ENCODE data around the gene SGMS2.
"Not testable (repeated sequence)": the region's sequence is repeated elsewhere in the genome, so short reads cannot be mapped to it uniquely, and the experiment has no call there.

SGMS2 gene

DNA sequence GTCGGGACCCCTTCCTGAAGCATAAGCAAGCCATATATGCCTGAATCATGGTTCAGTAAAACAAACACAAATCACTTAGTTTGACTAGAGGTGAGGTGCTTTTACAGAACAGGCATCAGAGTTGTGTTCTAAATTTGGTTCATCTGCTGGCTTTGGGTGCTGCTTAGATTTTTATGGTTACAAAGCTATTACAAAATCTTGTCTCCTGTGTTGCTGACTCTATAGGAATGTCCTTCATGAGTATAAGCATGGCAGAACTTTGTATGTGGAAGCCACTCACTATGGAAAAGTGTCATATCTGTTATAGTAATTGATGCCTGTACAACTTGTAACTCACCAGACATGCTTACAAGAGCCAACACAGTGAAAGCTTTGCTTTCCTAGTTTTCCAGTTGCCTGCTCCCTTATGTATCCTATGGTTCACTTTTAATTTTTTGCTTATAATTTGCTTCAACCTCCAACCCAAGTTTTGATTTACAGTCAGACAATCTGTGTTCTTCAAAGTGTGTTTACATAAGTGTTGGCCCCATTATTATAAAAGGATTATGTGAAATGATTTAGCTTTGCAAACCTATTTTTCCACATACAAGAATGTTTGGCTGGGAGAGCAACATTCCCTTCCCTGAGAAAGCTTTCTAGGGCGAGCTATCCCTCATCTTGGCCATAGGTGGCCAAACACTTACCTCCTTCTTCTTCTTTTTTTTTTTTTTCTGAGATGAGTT lies 76.6 kb downstream of the SGMS2 start:
- Histone ChIP-seq H3K27ac (ENCODE audit: low read depth, low read length) (no peak overlapping the region), H3K4me1 (ENCODE audit: control insufficient read depth in 1 of 2, insufficient read depth in 2 of 2, low read length in 2 of 2) (no peaks in the 10 kb centered on the region), H2BK120ac (ENCODE audit: insufficient read depth, low read length, poor library complexity) (no peak overlapping the region), H3K18ac (ENCODE audit: low read length) (no peak overlapping the region), H4K12ac (ENCODE audit: low read depth, low read length) (no peak overlapping the region), H4K91ac (ENCODE audit: low read depth, low read length) (no peak overlapping the region), H2BK12ac (ENCODE audit: low read length) (no peak overlapping the region), H3K36me3 (ENCODE audit: control insufficient read depth in 1 of 2, insufficient read depth in 2 of 2, low read length in 2 of 2) (no peaks in the 10 kb centered on the region), H3K4ac (ENCODE audit: low read depth, low read length) (no peak overlapping the region), H2AK5ac (ENCODE audit: low read length) (no peak overlapping the region), H3K14ac (ENCODE audit: low read length) (no peak overlapping the region), H3K27me3 (ENCODE audit: insufficient read depth, low read length) (no peaks in the 10 kb centered on the region), H3K4me3 (ENCODE audit: low read depth, low read length) (no peak overlapping the region), H3K9me3 (ENCODE audit: insufficient read depth, low read depth, low read length) (no peaks in the 10 kb centered on the region), H2BK5ac (ENCODE audit: low read depth, low read length, poor library complexity) (no peak overlapping the region), H3K4me2 (ENCODE audit: low read length) (no peak overlapping the region), H3K79me1 (ENCODE audit: low read length) (no peaks in the 10 kb centered on the region), H3K79me2 (ENCODE audit: control insufficient read depth, insufficient read depth, low read length, poor library complexity) (no peaks in the 10 kb centered on the region), H3K23ac (ENCODE audit: low read length) (no peak overlapping the region), H3K9ac (ENCODE audit: low read length) (no peak overlapping the region), H4K8ac (ENCODE audit: low read depth, low read length) (no peak overlapping the region), H2AFZ (ENCODE audit: insufficient read depth, low read length, poor library complexity) (no peak overlapping the region)
- WGBS (ENCODE audit: extremely low coverage, insufficient coverage, insufficient read length) = no CpG with 5 or more reads among the region's 2 CpGs
- peak; percentile 46 to 71 for DNase-seq

- no peaks in the 10 kb centered on the region for H3K79me1 ChIP-seq (ENCODE audit: low read length)
- H2BK120ac ChIP-seq (ENCODE audit: insufficient read depth, low read length, poor library complexity) = no peak overlapping the region
- WGBS (ENCODE audit: extremely low coverage, insufficient coverage, insufficient read length) = no CpG with 5 or more reads among the region's 2 CpGs
- H3K14ac ChIP-seq (ENCODE audit: low read length) = no peak overlapping the region
- H4K8ac ChIP-seq (ENCODE audit: low read depth, low read length) = no peak overlapping the region
- H3K4me2 ChIP-seq (ENCODE audit: low read length) = no peak overlapping the region
- H3K79me2 ChIP-seq (ENCODE audit: control insufficient read depth, insufficient read depth, low read length, poor library complexity) = no peaks in the 10 kb centered on the region
- H2AK5ac ChIP-seq (ENCODE audit: low read length) = no peak overlapping the region
- no peaks in the 10 kb centered on the region for H3K9me3 ChIP-seq (ENCODE audit: insufficient read depth, low read depth, low read length)
- H3K27ac ChIP-seq (ENCODE audit: low read depth, low read length) = no peak overlapping the region
- H3K4me1 ChIP-seq (ENCODE audit: control insufficient read depth in 1 of 2, insufficient read depth in 2 of 2, low read length in 2 of 2) = no peaks in the 10 kb centered on the region
- H4K12ac ChIP-seq (ENCODE audit: low read depth, low read length) = no peak overlapping the region
- H3K36me3 ChIP-seq (ENCODE audit: control insufficient read depth in 1 of 2, insufficient read depth in 2 of 2, low read length in 2 of 2) = no peaks in the 10 kb centered on the region
- no peak overlapping the region for H2BK5ac ChIP-seq (ENCODE audit: low read depth, low read length, poor library complexity)
- H3K18ac ChIP-seq (ENCODE audit: low read length) = no peak overlapping the region
- no peak for DNase-seq
- H4K91ac ChIP-seq (ENCODE audit: low read depth, low read length) = no peak overlapping the region
- no peak overlapping the region for H2BK12ac ChIP-seq (ENCODE audit: low read length)
- H3K27me3 ChIP-seq (ENCODE audit: insufficient read depth, low read length) = no peaks in the 10 kb centered on the region
- no peak overlapping the region for H3K4me3 ChIP-seq (ENCODE audit: low read depth, low read length)
- no peak overlapping the region for H3K23ac ChIP-seq (ENCODE audit: low read length)
- H2AFZ ChIP-seq (ENCODE audit: insufficient read depth, low read length, poor library complexity) = no peak overlapping the region
- no peak overlapping the region for H3K9ac ChIP-seq (ENCODE audit: low read length)
- no peak overlapping the region for H3K4ac ChIP-seq (ENCODE audit: low read depth, low read length)
Measured at GRCh38 chr4:107902715-107903114, 78.0 kb downstream of the SGMS2 start.

DNA sequence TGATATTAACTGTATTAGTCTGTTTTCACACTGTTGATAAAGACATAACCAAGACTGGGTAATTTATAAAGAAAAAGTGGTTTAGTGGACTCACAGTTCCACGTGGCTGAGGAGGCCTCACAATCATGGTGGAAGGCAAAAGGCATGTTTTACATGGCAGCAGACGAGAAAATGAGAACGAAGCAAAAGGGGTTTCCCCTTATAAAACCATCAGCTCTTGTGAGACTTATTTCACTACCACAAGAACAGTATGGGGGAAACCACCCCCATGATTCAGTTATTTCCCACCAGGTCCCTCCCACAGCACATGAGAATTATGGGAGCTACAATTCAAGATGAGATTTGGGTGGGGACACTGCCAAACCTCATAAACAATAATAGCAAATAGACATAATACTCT lies 80.3 kb downstream of the SGMS2 start:
- not testable (repeated sequence) for H4K8ac ChIP-seq (ENCODE audit: low read depth, low read length); H3K79me2 ChIP-seq (ENCODE audit: control insufficient read depth, insufficient read depth, low read length, poor library complexity); H3K23ac ChIP-seq (ENCODE audit: low read length); H3K4me1 ChIP-seq (ENCODE audit: control insufficient read depth in 1 of 2, insufficient read depth in 2 of 2, low read length in 2 of 2); H3K9ac ChIP-seq (ENCODE audit: low read length); H2AK5ac ChIP-seq (ENCODE audit: low read length); H4K12ac ChIP-seq (ENCODE audit: low read depth, low read length); H3K4me3 ChIP-seq (ENCODE audit: low read depth, low read length); H2BK120ac ChIP-seq (ENCODE audit: insufficient read depth, low read length, poor library complexity); H2BK5ac ChIP-seq (ENCODE audit: low read depth, low read length, poor library complexity); H3K79me1 ChIP-seq (ENCODE audit: low read length); DNase-seq; H3K9me3 ChIP-seq (ENCODE audit: insufficient read depth, low read depth, low read length); H2AFZ ChIP-seq (ENCODE audit: insufficient read depth, low read length, poor library complexity); H2BK12ac ChIP-seq (ENCODE audit: low read length); H3K18ac ChIP-seq (ENCODE audit: low read length); H3K4me2 ChIP-seq (ENCODE audit: low read length); H3K27me3 ChIP-seq (ENCODE audit: insufficient read depth, low read length); H3K4ac ChIP-seq (ENCODE audit: low read depth, low read length); H4K91ac ChIP-seq (ENCODE audit: low read depth, low read length); H3K27ac ChIP-seq (ENCODE audit: low read depth, low read length); H3K14ac ChIP-seq (ENCODE audit: low read length); H3K36me3 ChIP-seq (ENCODE audit: control insufficient read depth in 1 of 2, insufficient read depth in 2 of 2, low read length in 2 of 2)
- WGBS (ENCODE audit: extremely low coverage, insufficient coverage, insufficient read length) = no CpG with 5 or more reads among the region's 3 CpGs

DNA sequence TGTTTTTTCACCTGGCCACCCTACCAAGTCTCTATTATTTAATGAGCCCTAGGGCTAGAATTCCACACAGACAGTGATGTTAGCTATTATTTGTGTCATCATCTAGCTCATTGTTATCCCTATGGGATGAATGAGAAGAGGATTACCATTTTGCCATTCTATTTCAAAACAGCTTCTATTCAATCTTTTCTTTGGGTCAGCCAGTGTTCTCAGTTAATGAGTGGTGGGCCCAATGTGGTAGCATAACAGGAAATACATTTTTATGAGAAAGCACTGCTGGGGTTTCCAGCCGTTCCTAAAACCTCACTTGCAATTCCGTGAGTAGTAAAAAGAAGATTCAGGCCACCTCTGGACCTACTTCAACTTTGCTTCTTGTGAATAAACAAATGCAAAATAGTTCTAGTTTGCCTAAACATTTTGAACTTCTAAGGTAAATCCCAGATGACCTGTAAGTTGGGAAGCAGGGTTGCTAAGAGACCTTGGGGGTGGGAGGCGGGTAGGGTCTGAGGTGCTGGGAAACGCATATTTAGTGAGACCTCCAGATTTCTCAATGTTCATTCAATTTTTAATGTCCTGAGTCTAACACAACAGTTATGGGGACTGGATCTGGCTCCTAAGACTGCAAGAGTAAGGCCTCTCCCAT lies 81.8 kb downstream of the SGMS2 start:
- H3K4me3 ChIP-seq (ENCODE audit: low read depth, low read length) = no peak overlapping the region
- H3K79me1 ChIP-seq (ENCODE audit: low read length) = no peaks in the 10 kb centered on the region

More for the DNA sequence above, 81.8 kb downstream of the SGMS2 start:
- Histone ChIP-seq H3K23ac (ENCODE audit: low read length) (no peak overlapping the region), H3K79me2 (ENCODE audit: control insufficient read depth, insufficient read depth, low read length, poor library complexity) (no peaks in the 10 kb centered on the region), H3K36me3 (ENCODE audit: control insufficient read depth in 1 of 2, insufficient read depth in 2 of 2, low read length in 2 of 2) (no peaks in the 10 kb centered on the region), H3K27ac (ENCODE audit: low read depth, low read length) (no peak overlapping the region), H3K27me3 (ENCODE audit: insufficient read depth, low read length) (no peaks in the 10 kb centered on the region), H2BK5ac (ENCODE audit: low read depth, low read length, poor library complexity) (no peak overlapping the region), H4K12ac (ENCODE audit: low read depth, low read length) (no peak overlapping the region), H2AFZ (ENCODE audit: insufficient read depth, low read length, poor library complexity) (no peak overlapping the region), H3K4me2 (ENCODE audit: low read length) (no peak overlapping the region), H4K8ac (ENCODE audit: low read depth, low read length) (no peak overlapping the region), H2AK5ac (ENCODE audit: low read length) (no peak overlapping the region), H3K18ac (ENCODE audit: low read length) (no peak overlapping the region), H2BK12ac (ENCODE audit: low read length) (no peak overlapping the region), H2BK120ac (ENCODE audit: insufficient read depth, low read length, poor library complexity) (no peak overlapping the region), H3K9me3 (ENCODE audit: insufficient read depth, low read depth, low read length) (no peaks in the 10 kb centered on the region), H3K4me1 (ENCODE audit: control insufficient read depth in 1 of 2, insufficient read depth in 2 of 2, low read length in 2 of 2) (peaks cover 0 to 2% of the 10 kb centered on the region in 2 experiments), H4K91ac (ENCODE audit: low read depth, low read length) (no peak overlapping the region), H3K9ac (ENCODE audit: low read length) (no peak overlapping the region), H3K4ac (ENCODE audit: low read depth, low read length) (no peak overlapping the region), H3K14ac (ENCODE audit: low read length) (no peak overlapping the region)
- no CpG with 5 or more reads among the region's 4 CpGs for WGBS (ENCODE audit: extremely low coverage, insufficient coverage, insufficient read length)
- no peak for DNase-seq
